ENCODE results near the gene E2F6. TPM values are rescaled to one million over a fixed set of nuclear protein-coding genes. Genes with fewer than 3 reads are reported as not detected.

E2F6 gene
- total and polyA plus RNA-seq, 2 of the 13 experiments (the other 11 are each of a cell fraction or from before 2014, with no cell fraction given) = 27.3 to 36.0 TPM

DNA sequence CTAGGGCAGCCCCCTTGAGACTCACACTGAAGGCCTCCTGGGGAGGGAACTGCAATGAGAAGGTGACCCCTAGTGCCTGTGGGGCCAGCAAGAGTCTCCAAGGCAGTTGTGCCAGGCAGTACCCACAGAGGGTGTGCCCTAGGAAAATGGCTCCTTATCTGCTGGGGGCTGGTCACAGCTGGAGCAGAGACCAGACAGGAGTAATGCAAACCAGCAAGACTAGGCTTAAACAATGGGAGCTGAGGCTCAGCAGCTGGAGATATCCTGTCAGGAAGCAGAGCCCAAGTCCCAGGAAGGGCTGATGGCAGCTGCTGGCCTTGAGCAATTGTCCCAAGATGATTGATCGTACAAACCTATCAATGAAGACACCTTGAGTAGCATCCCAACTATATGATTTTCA lies 26.8 kb upstream of the E2F6 start:
- no peak overlapping the region for H3K9ac ChIP-seq (ENCODE audit: insufficient read depth, low read depth, low read length)
- in situ Hi-C loops (cut with HindIII; ENCODE audit: extremely low pct_ligation_motif_present, low pct_unique_long_range_greater_than_20kb) (no loop called here), intact Hi-C loops (cut with micrococcal nuclease; ENCODE audit: unreplicated experiment) (no loop called here)
- 100% methylated on average over 1 of the region's 1 CpG for WGBS (ENCODE audit: low lambda C conversion rate)
- DNase-seq (ENCODE audit: low spot score) (no peak), FAIRE-seq (no peak), ATAC-seq (peak; percentile 31)
- peaks cover 94% of the 10 kb centered on the region for H3K4me1 ChIP-seq (ENCODE audit: insufficient read depth, low read length)
- H4K20me1 ChIP-seq (ENCODE audit: insufficient read depth, low read length) = no peaks in the 10 kb centered on the region
- TF ChIP-seq ATM (IDR thresholded peaks at IDR 0.05; ENCODE audit: borderline replicate concordance) (no peak), ZNF619 (CRISPR knock-in tag; IDR thresholded peaks at IDR 0.05) (0 out of 2 replicates have a peak, but pooled peaks have one; percentile 61), ZNF761 (CRISPR knock-in tag; conservative IDR thresholded peaks at IDR 0.05) (0 out of 2 replicates have a peak, but pooled peaks have one; percentile 27), DNMT3B (CRISPR knock-in tag; conservative IDR thresholded peaks at IDR 0.05) (no peak)
- TF ChIP-seq, protein P1, sequence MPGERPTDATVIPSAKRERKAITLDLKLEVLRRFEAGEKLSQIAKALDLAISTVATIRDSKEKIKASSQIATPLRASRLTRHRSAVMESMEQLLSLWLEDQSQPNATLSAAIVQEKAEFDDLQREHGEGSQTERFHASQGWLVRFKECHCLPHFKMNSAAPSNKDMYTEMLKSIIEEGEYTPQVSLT (CRISPR knock-in tag; IDR thresholded peaks at IDR 0.05; ENCODE audit: borderline replicate concordance, low read depth) = no peak
- TF ChIP-seq, protein P2, sequence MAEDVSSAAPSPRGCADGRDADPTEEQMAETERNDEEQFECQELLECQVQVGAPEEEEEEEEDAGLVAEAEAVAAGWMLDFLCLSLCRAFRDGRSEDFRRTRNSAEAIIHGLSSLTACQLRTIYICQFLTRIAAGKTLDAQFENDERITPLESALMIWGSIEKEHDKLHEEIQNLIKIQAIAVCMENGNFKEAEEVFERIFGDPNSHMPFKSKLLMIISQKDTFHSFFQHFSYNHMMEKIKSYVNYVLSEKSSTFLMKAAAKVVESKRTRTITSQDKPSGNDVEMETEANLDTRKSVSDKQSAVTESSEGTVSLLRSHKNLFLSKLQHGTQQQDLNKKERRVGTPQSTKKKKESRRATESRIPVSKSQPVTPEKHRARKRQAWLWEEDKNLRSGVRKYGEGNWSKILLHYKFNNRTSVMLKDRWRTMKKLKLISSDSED (CRISPR knock-in tag; IDR thresholded peaks at IDR 0.05) = 0 out of 2 replicates have a peak, but pooled peaks have one; percentile 24
- TF ChIP-seq, protein P3, sequence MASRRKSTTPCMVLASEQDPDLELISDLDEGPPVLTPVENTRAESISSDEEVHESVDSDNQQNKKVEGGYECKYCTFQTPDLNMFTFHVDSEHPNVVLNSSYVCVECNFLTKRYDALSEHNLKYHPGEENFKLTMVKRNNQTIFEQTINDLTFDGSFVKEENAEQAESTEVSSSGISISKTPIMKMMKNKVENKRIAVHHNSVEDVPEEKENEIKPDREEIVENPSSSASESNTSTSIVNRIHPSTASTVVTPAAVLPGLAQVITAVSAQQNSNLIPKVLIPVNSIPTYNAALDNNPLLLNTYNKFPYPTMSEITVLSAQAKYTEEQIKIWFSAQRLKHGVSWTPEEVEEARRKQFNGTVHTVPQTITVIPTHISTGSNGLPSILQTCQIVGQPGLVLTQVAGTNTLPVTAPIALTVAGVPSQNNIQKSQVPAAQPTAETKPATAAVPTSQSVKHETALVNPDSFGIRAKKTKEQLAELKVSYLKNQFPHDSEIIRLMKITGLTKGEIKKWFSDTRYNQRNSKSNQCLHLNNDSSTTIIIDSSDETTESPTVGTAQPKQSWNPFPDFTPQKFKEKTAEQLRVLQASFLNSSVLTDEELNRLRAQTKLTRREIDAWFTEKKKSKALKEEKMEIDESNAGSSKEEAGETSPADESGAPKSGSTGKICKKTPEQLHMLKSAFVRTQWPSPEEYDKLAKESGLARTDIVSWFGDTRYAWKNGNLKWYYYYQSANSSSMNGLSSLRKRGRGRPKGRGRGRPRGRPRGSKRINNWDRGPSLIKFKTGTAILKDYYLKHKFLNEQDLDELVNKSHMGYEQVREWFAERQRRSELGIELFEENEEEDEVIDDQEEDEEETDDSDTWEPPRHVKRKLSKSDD (CRISPR knock-in tag; IDR thresholded peaks at IDR 0.05; ENCODE audit: low read depth) = 0 out of 2 replicates have a peak, but pooled peaks have one; percentile 27
- TF ChIP-seq, protein P4, sequence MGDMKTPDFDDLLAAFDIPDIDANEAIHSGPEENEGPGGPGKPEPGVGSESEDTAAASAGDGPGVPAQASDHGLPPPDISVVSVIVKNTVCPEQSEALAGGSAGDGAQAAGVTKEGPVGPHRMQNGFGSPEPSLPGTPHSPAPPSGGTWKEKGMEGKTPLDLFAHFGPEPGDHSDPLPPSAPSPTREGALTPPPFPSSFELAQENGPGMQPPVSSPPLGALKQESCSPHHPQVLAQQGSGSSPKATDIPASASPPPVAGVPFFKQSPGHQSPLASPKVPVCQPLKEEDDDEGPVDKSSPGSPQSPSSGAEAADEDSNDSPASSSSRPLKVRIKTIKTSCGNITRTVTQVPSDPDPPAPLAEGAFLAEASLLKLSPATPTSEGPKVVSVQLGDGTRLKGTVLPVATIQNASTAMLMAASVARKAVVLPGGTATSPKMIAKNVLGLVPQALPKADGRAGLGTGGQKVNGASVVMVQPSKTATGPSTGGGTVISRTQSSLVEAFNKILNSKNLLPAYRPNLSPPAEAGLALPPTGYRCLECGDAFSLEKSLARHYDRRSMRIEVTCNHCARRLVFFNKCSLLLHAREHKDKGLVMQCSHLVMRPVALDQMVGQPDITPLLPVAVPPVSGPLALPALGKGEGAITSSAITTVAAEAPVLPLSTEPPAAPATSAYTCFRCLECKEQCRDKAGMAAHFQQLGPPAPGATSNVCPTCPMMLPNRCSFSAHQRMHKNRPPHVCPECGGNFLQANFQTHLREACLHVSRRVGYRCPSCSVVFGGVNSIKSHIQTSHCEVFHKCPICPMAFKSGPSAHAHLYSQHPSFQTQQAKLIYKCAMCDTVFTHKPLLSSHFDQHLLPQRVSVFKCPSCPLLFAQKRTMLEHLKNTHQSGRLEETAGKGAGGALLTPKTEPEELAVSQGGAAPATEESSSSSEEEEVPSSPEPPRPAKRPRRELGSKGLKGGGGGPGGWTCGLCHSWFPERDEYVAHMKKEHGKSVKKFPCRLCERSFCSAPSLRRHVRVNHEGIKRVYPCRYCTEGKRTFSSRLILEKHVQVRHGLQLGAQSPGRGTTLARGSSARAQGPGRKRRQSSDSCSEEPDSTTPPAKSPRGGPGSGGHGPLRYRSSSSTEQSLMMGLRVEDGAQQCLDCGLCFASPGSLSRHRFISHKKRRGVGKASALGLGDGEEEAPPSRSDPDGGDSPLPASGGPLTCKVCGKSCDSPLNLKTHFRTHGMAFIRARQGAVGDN (CRISPR knock-in tag; IDR thresholded peaks at IDR 0.05) = peak; percentile 29
- H3K27ac ChIP-seq (ENCODE audit: extremely low read length, insufficient read depth, low read length) = peak overlapping the region; percentile 23
- ChIA-PET CTCF (ENCODE audit: low intra/inter-chr PET ratio, low total read pairs) (no interaction called here), POLR2A (interaction anchor here (3.0 kb wide), 1 partner anchor 13 kb away, joined by 21 read pairs; no protein-coding TSS in a partner anchor)
- no peak overlapping the region for H2AFZ ChIP-seq (ENCODE audit: low read length)
- H3K27me3 ChIP-seq (ENCODE audit: control insufficient read depth in 1 of 2, insufficient read depth in 2 of 2, low read length in 2 of 2) = no peaks in the 10 kb centered on the region
- no peaks in the 10 kb centered on the region for H3K9me3 ChIP-seq (ENCODE audit: low read length)
- peaks cover 4% of the 10 kb centered on the region in 2 experiments; a peak in 4 of 5 replicates for H3K36me3 ChIP-seq (replicated peaks in 1 of 2; ENCODE audit: control insufficient read depth in 1 of 2, insufficient read depth in 2 of 2, low read length in 2 of 2)
- H3K4me2 ChIP-seq (ENCODE audit: low read depth, low read length) = no peak overlapping the region
- peaks cover 97% of the 10 kb centered on the region for H3K79me2 ChIP-seq (ENCODE audit: insufficient read depth, low read length)
- H3K4me3 ChIP-seq (replicated peaks in 1 of 3; ENCODE audit: insufficient read depth in 1 of 3, low read depth in 2 of 3, low read length in 3 of 3) = no peak overlapping the region
- no TSS peak for BruUV-seq (replicated peaks)

Measured in HepG2 (cell line).